DMS79 (cell line): ENCODE data around the gene CNOT3.

Source experiments
- DNase-seq: peaks from one replicate; lab custom pipeline; 2025; lab: John Stamatoyannopoulos, UW

Gene CNOT3

DNA sequence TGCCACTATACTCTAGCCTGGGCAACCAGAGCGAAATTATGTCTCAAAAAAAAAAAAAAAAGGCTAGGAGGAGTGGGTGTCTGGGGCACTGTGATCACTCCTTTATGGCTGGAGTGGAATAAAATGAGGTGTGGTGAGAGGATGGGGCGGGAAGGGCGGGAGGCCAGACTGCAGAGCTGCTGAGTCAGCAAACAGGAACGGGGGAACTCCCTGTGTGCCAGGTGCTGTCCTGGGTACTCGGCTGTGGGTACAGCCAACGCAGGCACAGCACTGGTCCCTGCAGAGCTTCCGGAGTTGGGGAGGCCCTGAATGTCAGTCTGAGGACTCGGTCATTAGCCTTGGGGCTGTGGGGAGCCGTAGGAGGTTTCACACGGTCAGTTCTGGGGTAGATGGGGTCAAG is 16.3 kb upstream of the CNOT3 start:
- no peak for DNase-seq

GRCh38 chr19:54123682-54124081 is 13.9 kb upstream of the CNOT3 start:
- DNase-seq: no peak

DNA sequence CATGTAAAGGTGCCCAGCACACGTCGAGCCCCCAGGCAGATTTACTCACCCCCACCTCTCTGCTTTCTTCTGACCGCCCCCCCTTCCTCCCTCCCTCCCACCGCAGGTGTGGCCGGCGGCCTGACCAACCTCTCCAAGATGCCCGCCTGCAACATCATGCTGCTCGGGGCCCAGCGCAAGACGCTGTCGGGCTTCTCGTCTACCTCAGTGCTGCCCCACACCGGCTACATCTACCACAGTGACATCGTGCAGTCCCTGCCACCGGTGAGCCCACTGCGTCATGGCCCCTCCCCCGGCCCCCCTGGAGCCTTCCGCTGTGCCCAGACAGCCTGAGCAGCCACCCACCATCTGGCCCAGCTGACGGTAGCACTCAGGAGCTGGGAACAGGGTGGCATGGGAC is 13.2 kb upstream of the CNOT3 start:
- no peak for DNase-seq

DNA sequence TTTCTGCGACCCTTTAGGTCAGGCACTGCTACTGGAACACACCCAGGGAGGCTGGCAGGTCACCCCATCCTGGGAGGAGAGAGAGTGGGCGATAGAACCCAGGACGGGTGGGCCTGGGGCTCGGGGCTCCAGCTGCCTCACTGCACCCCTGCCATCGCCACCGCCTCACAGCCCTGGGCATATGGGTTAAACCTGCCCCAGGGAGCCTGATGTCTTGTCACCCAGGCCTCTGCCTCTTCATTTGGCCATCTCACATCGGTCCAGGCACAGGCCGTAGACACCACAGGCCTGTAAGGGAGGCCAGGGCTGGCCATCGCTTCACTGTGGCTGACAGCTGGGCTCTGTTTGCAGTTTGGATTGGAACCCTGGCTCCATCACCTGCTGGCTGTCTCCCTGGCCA is 11.8 kb upstream of the CNOT3 start:
- no peak for DNase-seq

DNA sequence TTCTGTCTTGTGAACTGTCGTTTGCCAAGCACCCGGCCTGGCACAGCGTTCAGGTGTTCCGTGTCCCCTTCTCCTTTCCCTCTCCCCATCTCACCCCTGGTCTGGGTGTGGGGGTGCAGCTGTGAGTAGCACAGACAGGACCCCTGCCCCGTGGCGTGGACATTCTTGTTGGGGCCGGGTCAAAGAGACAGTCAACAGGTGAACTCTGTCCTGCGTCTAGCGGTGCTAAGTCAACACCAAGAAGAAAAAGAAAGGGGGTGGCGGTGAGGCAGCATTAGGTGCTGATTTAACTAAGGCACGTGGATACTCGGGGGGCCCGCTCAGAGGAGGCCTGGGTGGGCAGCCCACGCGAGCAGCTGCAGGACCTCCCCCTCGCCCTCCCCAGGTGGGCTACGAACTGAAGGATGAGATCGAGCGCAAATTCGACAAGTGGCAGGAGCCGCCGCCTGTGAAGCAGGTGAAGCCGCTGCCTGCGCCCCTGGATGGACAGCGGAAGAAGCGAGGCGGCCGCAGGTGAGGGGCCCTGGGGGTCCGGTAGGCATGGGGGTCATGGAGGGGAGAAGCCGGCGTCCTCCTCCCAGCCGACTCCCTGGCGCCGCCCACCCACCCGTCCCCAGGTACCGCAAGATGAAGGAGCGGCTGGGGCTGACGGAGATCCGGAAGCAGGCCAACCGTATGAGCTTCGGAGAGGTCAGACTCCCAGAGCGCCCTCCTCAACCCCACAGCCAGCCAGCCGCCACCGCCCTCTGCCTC is 9.7 kb upstream of the CNOT3 start:
- DNase-seq: no peak

DNA sequence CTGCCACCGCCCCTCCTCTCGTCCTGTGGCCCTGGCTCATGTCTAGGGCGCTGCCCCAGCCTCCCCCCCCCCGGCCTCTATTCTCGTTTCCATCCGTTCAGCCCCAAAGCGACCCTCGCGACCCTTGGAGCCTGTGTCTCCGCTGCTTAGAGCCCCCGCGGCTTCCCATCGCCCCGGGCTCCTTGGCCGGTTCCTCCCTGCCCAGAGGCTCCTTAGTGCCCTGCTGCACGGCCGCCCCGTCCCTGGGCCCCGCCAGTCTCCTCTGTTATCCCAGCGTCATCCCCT is 9.2 kb upstream of the CNOT3 start:
- no peak for DNase-seq

GRCh38 chr19:54128796-54129616 is 8.6 kb upstream of the CNOT3 start:
- no peak for DNase-seq

DNA sequence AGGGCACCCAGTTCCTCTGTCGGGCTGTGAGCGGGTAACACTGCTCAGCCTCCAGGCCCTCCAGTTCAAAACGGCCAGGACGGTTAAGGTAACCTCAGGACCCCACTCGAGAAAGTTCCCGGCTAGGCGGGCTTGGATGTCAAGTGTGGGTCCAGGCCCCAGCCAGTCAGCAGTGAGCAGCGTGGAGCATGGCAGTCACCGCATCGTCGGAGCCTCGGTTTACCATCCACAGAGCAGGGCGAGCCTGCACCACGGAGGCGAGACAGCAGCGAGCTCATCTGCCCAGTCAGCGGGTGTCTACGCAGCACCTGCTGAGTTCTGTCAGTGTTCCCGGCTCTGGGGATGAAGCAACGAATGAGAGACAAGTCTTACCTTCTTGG is 8.0 kb upstream of the CNOT3 start:
- DNase-seq: no peak

DNA sequence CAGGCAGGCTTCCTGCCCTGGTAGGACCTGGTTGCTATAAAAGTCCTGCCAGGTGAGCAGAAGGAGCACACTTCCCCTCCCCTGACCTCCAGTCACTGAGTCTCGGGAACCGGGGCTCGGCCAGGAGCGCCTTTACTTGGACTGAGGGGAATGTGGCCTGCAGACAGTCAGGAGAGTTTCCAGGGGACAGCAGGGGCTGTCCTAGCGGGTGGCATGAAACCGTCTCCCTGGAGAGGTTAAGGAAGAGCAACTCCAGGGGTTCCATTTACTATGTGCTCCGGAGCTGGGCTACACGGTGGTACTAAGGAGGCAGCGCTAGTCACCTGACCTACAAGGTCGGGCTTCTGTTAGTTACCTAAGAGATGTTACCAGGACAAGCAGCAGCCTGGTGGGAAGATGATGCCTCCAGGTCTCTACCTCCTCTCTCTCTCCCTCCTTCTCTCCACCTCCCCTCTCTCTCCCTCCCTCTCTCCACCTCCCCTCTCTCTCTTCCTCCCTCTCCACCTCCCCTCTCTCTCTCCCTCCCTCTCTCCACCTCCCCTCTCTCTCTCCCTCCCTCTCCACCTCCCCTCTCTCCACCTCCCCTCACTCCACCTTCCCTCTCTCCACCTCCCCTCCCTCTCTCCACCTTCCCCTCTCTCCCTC is 4.1 kb upstream of the CNOT3 start:
- no peak for DNase-seq

DNA sequence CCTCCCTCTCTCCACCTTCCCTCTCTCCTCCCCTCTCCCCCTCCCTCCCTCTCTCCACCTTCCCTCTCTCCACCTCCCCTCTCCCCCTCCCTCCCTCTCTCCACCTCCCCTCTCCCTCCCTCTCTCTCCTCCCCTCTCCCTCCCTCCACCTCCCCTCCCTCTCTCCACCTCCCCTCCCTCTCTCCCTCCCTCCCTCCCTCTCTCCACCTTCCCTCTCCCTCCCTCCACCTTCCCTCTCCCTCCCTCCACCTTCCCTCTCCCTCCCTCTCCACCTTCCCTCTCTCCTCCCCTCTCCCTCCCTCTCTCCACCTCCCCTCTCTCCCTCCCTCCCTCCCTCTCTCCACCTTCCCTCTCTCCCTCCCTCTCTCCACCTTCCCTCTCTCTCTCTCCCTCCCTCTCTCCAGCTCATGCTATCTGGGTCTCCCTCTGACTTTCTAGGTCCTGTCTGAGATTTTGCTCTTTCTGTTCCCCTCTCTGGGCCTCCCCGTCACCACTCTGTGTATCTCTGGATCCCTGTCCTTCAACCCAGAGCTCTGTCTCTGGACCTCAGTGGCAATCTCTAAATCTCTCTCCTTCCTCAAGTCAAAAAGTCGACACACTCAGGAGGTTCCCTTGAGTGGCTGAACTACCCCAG is 3.5 kb upstream of the CNOT3 start:
- DNase-seq: no peak

DNA sequence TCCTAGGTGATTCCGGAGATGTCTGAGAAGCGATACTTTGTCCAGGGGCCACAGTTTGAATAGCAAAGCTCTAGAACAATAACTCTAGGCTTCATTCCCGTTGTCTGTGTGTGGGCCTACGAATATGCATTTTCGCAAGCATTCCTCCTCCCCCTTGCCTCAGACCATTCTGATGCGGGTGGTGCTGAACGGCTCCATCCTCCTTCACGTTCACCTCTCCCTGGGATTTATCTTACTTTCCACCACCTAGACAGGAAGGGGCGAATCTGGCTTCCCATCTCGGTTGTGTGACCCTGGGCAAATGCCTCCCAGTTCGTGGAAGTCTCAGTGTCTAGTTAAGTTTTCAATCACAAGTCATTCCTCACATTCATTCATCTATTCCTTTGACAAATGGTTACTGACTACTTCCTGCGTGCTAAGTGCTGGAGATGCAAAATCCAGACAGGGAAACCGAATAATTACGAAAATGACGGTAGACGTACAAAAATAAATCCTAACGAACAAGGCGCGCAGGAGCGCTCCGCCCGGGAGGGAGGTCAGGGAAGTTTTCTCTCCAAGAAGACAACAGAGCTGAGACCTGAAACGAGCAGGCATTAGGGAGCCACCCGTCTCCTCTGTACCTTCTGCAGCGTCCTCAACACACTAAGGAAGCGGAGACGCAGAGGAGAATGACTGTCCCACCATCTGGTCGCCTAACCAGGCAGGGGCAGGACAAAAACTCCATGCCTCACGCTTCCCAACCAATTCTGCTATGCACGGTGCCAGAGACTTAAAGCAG is 1.3 kb upstream of the CNOT3 start:
- no peak for DNase-seq

- DNase-seq: peak; percentile 100
Measured at GRCh38 chr19:54136864-54137698, 481 bp upstream of the CNOT3 start.

DNA sequence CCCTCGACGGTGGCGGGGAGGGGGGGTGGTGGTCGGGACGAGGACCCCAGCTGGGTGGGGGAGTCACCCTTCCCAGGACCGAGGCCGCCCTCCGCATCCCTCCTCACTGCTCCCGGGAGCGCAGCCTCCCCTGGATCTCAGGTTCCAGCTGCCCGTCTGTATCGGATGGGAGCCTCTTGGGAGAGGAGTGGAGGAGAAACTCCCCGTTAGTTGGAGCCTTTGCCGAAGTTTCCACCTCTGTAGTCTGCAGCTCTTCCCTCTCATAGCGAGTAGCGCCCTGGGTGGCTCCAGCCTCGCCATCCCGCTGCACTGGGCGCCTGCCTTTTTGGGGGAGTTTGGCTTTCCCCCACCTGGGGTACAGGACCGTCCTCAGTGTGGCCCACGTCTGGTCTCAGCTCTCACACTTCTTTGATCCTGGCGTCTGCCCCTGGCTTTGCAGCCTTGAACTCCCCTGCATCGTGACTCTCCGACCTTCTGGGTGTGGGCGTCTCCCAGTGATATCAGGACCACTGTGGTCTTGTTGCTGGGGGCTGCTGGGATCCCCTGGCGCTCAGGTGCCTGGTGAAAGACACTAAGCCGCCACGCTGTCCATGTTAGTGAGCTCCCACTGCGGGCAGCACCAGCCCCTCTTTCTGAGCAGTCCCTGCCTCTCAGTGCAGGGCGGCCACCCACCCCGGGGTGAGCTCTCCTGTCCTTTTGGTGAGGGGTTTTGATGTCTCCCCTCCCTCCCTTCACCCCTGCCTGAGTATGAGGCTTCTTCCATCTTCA is 1.1 kb downstream of the CNOT3 start:
- DNase-seq: no peak

DNA sequence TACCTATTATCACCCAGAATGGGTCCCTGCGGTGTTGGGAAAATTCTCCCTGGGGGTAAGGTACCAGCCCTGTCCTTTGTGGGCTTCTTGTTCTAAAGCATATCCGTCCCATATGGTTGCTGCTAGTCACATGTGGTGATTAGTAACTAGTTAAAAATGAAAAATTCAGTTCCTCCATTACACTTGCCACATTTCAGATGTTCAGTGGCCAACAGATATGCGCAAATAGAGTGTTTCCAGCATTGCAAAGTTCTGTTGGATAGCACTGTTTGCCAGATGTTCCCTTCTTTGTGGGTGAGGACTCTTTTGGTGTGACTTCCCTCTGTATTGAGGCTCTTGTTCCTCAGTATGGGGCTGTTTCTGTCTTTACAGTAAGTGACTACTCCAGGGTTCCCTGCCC is 3.8 kb downstream of the CNOT3 start:
- no peak for DNase-seq

DNA sequence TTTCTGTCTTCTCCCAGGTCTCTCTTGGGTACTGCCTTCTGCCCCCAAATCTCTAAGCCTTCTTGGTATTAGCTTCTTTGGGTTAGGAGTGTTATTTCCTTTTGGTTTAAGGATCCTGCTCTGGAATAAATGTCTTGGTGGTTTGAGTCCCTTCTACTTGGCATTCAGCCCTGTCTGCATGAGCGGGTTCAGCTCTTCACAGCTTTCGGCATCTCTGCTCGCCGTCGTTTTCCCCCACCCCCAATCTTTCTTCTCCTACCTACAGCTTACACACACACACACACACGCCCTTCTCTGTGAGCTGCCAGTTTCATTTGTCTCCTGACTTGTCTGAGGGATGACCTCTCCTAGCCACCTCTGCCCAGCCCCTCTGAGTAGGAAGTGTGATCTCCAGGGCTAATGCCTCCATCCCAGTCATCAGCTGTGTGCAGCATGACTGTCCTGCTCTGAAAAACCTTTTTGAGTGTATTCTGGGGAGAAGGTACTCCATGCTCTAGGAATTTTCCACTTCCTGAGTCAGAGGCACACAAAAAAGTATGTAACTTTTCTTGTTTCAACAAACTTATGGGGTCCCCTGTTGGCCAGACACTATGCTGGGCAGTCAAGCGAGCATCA is 4.7 kb downstream of the CNOT3 start:
- no peak for DNase-seq

GRCh38 chr19:54145541-54146158 is 8.1 kb downstream of the CNOT3 start:
- DNase-seq: no peak

- no peak for DNase-seq
Measured at GRCh38 chr19:54147676-54148075, 10.1 kb downstream of the CNOT3 start.

DNA sequence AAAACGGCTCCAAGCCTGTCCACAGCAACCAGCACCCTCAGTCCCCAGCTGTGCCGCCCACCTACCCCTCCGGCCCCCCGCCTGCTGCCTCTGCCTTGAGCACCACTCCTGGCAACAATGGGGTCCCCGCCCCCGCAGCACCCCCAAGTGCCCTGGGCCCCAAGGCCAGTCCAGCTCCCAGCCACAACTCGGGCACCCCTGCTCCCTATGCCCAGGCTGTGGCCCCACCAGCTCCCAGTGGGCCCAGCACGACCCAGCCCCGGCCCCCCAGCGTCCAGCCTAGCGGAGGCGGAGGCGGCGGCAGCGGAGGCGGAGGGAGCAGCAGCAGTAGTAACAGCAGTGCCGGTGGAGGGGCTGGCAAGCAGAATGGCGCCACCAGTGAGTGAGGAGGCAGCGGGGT is 10.6 kb downstream of the CNOT3 start:
- no peak for DNase-seq

DNA sequence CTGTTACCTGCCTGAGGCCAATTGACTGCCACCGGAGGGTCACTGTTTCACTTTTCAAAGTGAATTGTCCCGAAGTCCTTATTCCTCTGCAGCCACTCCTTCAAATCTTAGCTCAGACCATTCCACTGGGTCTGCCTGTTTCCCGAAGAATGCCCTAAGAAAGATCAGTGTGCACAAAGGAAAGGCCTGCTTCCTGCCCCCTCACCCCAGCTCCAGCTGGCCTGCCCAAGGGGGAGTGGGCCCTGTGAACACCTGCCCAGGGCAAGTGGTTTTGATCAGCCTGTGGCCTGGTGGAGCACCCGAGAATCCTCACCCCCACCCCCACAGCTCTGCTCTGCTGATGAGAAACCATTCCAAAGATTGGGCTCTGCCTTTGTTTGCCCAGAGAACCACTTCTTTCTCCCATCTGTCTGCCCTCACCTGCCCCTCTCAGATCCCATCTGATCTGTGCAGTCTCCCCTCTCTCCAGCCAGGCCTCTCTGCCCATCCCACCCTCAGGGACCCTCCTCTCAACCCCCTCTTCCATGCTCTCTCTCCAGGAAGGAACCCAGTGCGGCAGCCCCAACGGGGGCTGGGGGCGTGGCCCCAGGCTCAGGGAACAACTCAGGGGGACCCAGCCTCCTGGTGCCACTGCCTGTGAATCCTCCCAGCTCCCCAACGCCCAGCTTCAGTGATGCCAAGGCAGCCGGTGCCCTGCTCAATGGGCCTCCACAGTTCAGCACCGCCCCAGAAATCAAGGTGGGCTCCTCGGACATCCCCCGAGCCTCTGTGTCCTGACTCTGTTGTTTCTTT is 11.7 kb downstream of the CNOT3 start:
- no peak for DNase-seq
